H1 (cell line): ENCODE data around the gene SRP9. TPM values are rescaled to one million over a fixed set of nuclear protein-coding genes. Genes with fewer than 3 reads are reported as not detected.
"Not testable (repeated sequence)": the region's sequence is repeated elsewhere in the genome, so short reads cannot be mapped to it uniquely, and the experiment has no call there.

Source experiments
- CTCF ChIA-PET: fragments of 300-600 bp; sonication (Branson Sonifier 250); formaldehyde crosslinking; loops from one replicate; lab custom pipeline; 2021; ENCODE audit not compliant: partially characterized antibody; lab: Charles Lee
- POLR2A ChIA-PET: fragments of 300-600 bp; sonication (Branson Sonifier 250); formaldehyde crosslinking; loops from one replicate; lab custom pipeline; 2021; ENCODE audit warnings: inconsistent platforms; ENCODE audit not compliant: partially characterized antibody; lab: Charles Lee
- DNase-seq, 2 experiments: peaks; one replicate each; pipeline versions ENCODE4 v3.0.0 to v3.0.0-alpha.2; 2010 to 2022; ENCODE audit warnings: low spot score in 2 of 2, low read depth in 1 of 2, mixed read lengths in 1 of 2
- FAIRE-seq: peaks from 2 replicates; lab custom pipeline; 2011; peaks lifted over from hg19 to GRCh38; lab: Jason Lieb, UNC
- H2AFZ ChIP-seq: 2 replicates; pipeline ENCODE4 v1.8.1; 2012; ENCODE audit warnings: low read length, inconsistent platforms
- H2AK5ac ChIP-seq: 2 replicates; pipeline ENCODE4 v1.6.1; 2013; ENCODE audit warnings: low read depth, low read length
- H2BK120ac ChIP-seq: replicated peaks from 2 replicates; pipeline ENCODE3; 2013; ENCODE audit warnings: low read depth, low read length, inconsistent platforms
- H2BK12ac ChIP-seq: 2 replicates; pipeline ENCODE4 v1.6.1; 2013; ENCODE audit warnings: low read depth, low read length
- H2BK15ac ChIP-seq: 2 replicates; pipeline ENCODE4 v1.6.1; 2013; ENCODE audit warnings: low read length
- H2BK20ac ChIP-seq: 2 replicates; pipeline ENCODE4 v1.6.1; 2013; ENCODE audit warnings: low read length
- H2BK5ac ChIP-seq: 2 replicates; pipeline ENCODE4 v1.6.1; 2013; ENCODE audit warnings: low read depth, low read length
- H3K14ac ChIP-seq: 2 replicates; pipeline ENCODE4 v1.6.1; 2013; ENCODE audit warnings: inconsistent platforms; ENCODE audit not compliant: insufficient read length
- H3K18ac ChIP-seq: 2 replicates; pipeline ENCODE4 v1.6.1; 2013; ENCODE audit warnings: low read length; ENCODE audit errors: extremely low read depth
- H3K23ac ChIP-seq: 2 replicates; pipeline ENCODE4 v1.6.1; 2013; ENCODE audit warnings: inconsistent platforms; ENCODE audit not compliant: insufficient read length
- H3K23me2 ChIP-seq: 2 replicates; pipeline ENCODE4 v1.6.1; 2013; ENCODE audit warnings: low read depth, low read length
- H3K27ac ChIP-seq: 2 replicates; pipeline ENCODE4 v1.6.1; 2011; ENCODE audit warnings: low read depth, low read length, inconsistent platforms
- H3K27me3 ChIP-seq, 4 experiments: replicated peaks in 1 of 4; 1 replicate in 1 of 4; 2 replicates in 3 of 4; pipeline versions ENCODE4 v1.6.1 to v1.8.1; 2011 to 2013; ENCODE audit warnings: low read length in 3 of 4, mild to moderate bottlenecking in 3 of 4, inconsistent platforms in 2 of 4, mixed read lengths in 2 of 4, moderate library complexity in 1 of 4; ENCODE audit not compliant: control insufficient read depth in 3 of 4, insufficient read depth in 3 of 4; ENCODE audit errors: extremely low read depth in 1 of 4
- H3K36me3 ChIP-seq, 4 experiments: 2 replicates each; pipeline versions ENCODE4 v1.6.1 to v1.8.1; 2011 to 2013; ENCODE audit warnings: mild to moderate bottlenecking in 4 of 4, low read length in 3 of 4, moderate library complexity in 2 of 4, control low read depth in 1 of 4, inconsistent platforms in 1 of 4; ENCODE audit not compliant: insufficient read depth in 4 of 4, control insufficient read depth in 2 of 4
- H3K4ac ChIP-seq: replicated peaks from 2 replicates; pipeline ENCODE3; 2013; ENCODE audit warnings: low read length, low read depth, mixed read lengths, inconsistent platforms; ENCODE audit not compliant: insufficient read length
- H3K4me1 ChIP-seq, 4 experiments: replicated peaks in 1 of 4; 1 replicate in 1 of 4; 2 replicates in 3 of 4; pipeline versions ENCODE4 v1.6.1 to v1.8.1; 2011 to 2013; ENCODE audit warnings: low read length in 3 of 4, inconsistent platforms in 2 of 4, mixed read lengths in 1 of 4; ENCODE audit not compliant: insufficient read depth in 4 of 4, control insufficient read depth in 3 of 4
- H3K4me2 ChIP-seq, 2 experiments: 2 replicates each; pipeline versions ENCODE4 v1.6.1 to v1.8.1; 2011 to 2013; ENCODE audit warnings: low read depth in 2 of 2, low read length in 2 of 2, control low read depth in 1 of 2, inconsistent platforms in 1 of 2, mild to moderate bottlenecking in 1 of 2; ENCODE audit not compliant: insufficient read depth in 1 of 2
- H3K4me3 ChIP-seq, 4 experiments: fragments of 200-600, 300-600 bp in 1 of 4; sonication (generic), shearing (Covaris generic), sonication (Bioruptor Twin) in 1 of 4; 2 replicates each; pipeline versions ENCODE4 v1.5.1 to v1.8.1; 2011 to 2016; ENCODE audit warnings: low read length in 4 of 4, low read depth in 3 of 4, control low read depth in 2 of 4, inconsistent platforms in 2 of 4, mild to moderate bottlenecking in 2 of 4, mixed read lengths in 1 of 4, moderate library complexity in 1 of 4; ENCODE audit not compliant: insufficient read depth in 2 of 4; ENCODE audit errors: extremely low read depth in 1 of 4
- H3K56ac ChIP-seq: replicated peaks from 2 replicates; pipeline ENCODE3; 2013; ENCODE audit warnings: low read depth, mild to moderate bottlenecking, mixed read lengths, low read length, inconsistent platforms; ENCODE audit not compliant: insufficient read length
- H3K79me1 ChIP-seq: 2 replicates; pipeline ENCODE4 v1.6.1; 2013; ENCODE audit warnings: low read depth, low read length, control low read depth
- H3K79me2 ChIP-seq, 2 experiments: 2 replicates each; pipeline versions ENCODE4 v1.6.1 to v1.8.1; 2012 to 2013; ENCODE audit warnings: low read length in 2 of 2, mild to moderate bottlenecking in 2 of 2, inconsistent platforms in 1 of 2; ENCODE audit not compliant: insufficient read depth in 2 of 2, control insufficient read depth in 1 of 2
- H3K9ac ChIP-seq, 4 experiments: replicated peaks in 1 of 4; 1 replicate in 1 of 4; 2 replicates in 3 of 4; pipeline versions ENCODE4 v1.6.1 to v1.8.1; 2011 to 2013; ENCODE audit warnings: low read depth in 3 of 4, low read length in 3 of 4, control low read depth in 2 of 4, mild to moderate bottlenecking in 2 of 4, moderate library complexity in 2 of 4, inconsistent platforms in 1 of 4; ENCODE audit errors: extremely low read depth in 1 of 4
- H3K9me3 ChIP-seq, 2 experiments: 2 replicates each; pipeline versions ENCODE4 v1.6.1 to v1.8.1; 2012 to 2013; ENCODE audit warnings: mild to moderate bottlenecking in 2 of 2, moderate library complexity in 2 of 2, control low read depth in 1 of 2, inconsistent platforms in 1 of 2, low read depth in 1 of 2, low read length in 1 of 2, mixed read lengths in 1 of 2; ENCODE audit not compliant: insufficient read depth in 2 of 2
- H4K20me1 ChIP-seq, 2 experiments: replicated peaks in 1 of 2; 2 replicates each; pipeline versions ENCODE3 to v1.8.1; 2011 to 2013; ENCODE audit warnings: inconsistent platforms in 2 of 2, low read length in 2 of 2, mild to moderate bottlenecking in 1 of 2; ENCODE audit not compliant: insufficient read depth in 2 of 2, control insufficient read depth in 1 of 2
- H4K5ac ChIP-seq: 2 replicates; pipeline ENCODE4 v1.6.1; 2013; ENCODE audit warnings: low read length, low read depth, mixed read lengths, inconsistent platforms; ENCODE audit not compliant: insufficient read length
- H4K8ac ChIP-seq: 2 replicates; pipeline ENCODE4 v1.8.0; 2013; ENCODE audit warnings: mild to moderate bottlenecking, moderate library complexity, low read length, inconsistent platforms; ENCODE audit not compliant: insufficient read depth; ENCODE audit errors: extremely low read depth
- H4K91ac ChIP-seq: replicated peaks from 2 replicates; pipeline ENCODE3; 2013; ENCODE audit warnings: low read length, mixed read lengths, inconsistent platforms; ENCODE audit not compliant: insufficient read length
- WGBS, 2 experiments: shearing (Covaris generic) in 1 of 2; methylation state at CpG; one replicate each; pipeline versions ENCODE4 v1.1.6 to v1.1.7; 2013 to 2015; ENCODE audit warnings: low lambda C conversion rate in 2 of 2, mixed read lengths in 2 of 2, inconsistent platforms in 1 of 2, low coverage in 1 of 2, missing lambda C conversion rate in 1 of 2; ENCODE audit not compliant: insufficient replicate concordance in 2 of 2, insufficient coverage in 1 of 2, insufficient read length in 1 of 2; ENCODE audit errors: extremely low coverage in 1 of 2, missing lambda C conversion rate in 1 of 2; 5-methylcytosine and 5-hydroxymethylcytosine counted together
- polyA plus RNA-seq, 7 experiments: library from polyadenylated mRNA; depleted of rRNA in 3 of 7; stranded (reverse) in 5 of 7; unstranded in 2 of 7; fragments of >200 nt in 5 of 7; fragments of 200-250 nt in 2 of 7; gene quantifications; 1 replicate in 5 of 7; 2 replicates in 1 of 7; 4 replicates in 1 of 7; pipeline versions ENCODE4 v1.2.1 to v1.2.3, GENCODE V29; 2011 to 2013; ENCODE audit warnings: missing spikeins in 2 of 7, mixed read lengths in 2 of 7
- total RNA-seq: library from RNA; stranded (reverse); fragmentation: NEBNext Ultra II Directional; extraction: Animal tissue kit (Norgen Biotek cat#: 25700); gene quantifications from 2 replicates; pipeline ENCODE4 v1.2.1, GENCODE V29; 2021

Gene SRP9
- total and polyA plus RNA-seq, 2 of the 8 experiments (the other 6 are each of a cell fraction or from before 2014, with no cell fraction given), result 446 to 572 TPM

- H3K27ac ChIP-seq, H3K4me1 ChIP-seq, H4K8ac ChIP-seq, H2BK15ac ChIP-seq, H3K23me2 ChIP-seq, H3K9ac ChIP-seq, H3K4me2 ChIP-seq, H3K79me2 ChIP-seq, H2BK20ac ChIP-seq, H4K20me1 ChIP-seq, H2BK5ac ChIP-seq, H3K14ac ChIP-seq, H4K5ac ChIP-seq, H3K27me3 ChIP-seq, H3K4me3 ChIP-seq, H3K4ac ChIP-seq, H3K79me1 ChIP-seq, H3K18ac ChIP-seq, H4K91ac ChIP-seq, H2AFZ ChIP-seq, H3K9me3 ChIP-seq, H2BK120ac ChIP-seq, FAIRE-seq, DNase-seq, H2BK12ac ChIP-seq, H3K36me3 ChIP-seq, H3K23ac ChIP-seq, H2AK5ac ChIP-seq, H3K56ac ChIP-seq: not testable (repeated sequence)
- ChIA-PET CTCF (interaction anchor here (1.0 to 2.0 kb wide), 3 partner anchors 11 to 76 kb away, joined by 4 to 8 read pairs (median 4); no protein-coding TSS in a partner anchor), POLR2A (interaction anchor here (0.7 to 5.1 kb wide), 2 partner anchors 11 to 199 kb away, joined by 3 to 34 read pairs; no protein-coding TSS in a partner anchor)
- 89% methylated on average over 7 of the region's 7 CpGs; no CpG with 5 or more reads in 1 of the 2 experiments for WGBS, 2 experiments
Measured at GRCh38 chr1:225801146-225801545, 23.5 kb downstream of the SRP9 start.
